Stomach (tissue), 9 donors: Measurements from ENCODE around the gene CAMKK1. TPM values are rescaled to one million over a fixed set of nuclear protein-coding genes. Genes with fewer than 3 reads are reported as not detected.

ENCODE experiments used
- DNase-seq, 2 donors: peaks; one replicate each; pipeline versions ENCODE4 v3.0.0 to v3.0.0-alpha.2; 2013 to 2019
- H3K27ac ChIP-seq, 5 donors: fragments of 200-600 bp in 4 of 5; sonication (generic) in 4 of 5; one replicate each; pipeline ENCODE4 v1.5.1; 2013 to 2019; ENCODE audit warnings: mild to moderate bottlenecking in 1 of 5, moderate library complexity in 1 of 5
- H3K27me3 ChIP-seq, 3 donors: fragments of 200-600 bp; sonication (generic); one replicate each; pipeline ENCODE4 v1.5.1; 2017 to 2019; ENCODE audit warnings: mixed run types in 1 of 3
- H3K36me3 ChIP-seq, 4 donors: fragments of 200-600 bp; sonication (generic); 1 replicate in 3 of 4; 2 replicates in 1 of 4; pipeline ENCODE4 v1.5.1; 2016 to 2019
- H3K4me1 ChIP-seq, 4 donors: fragments of 200-600 bp; sonication (generic); one replicate each; pipeline ENCODE4 v1.5.1; 2016 to 2019
- H3K4me3 ChIP-seq, 4 donors: fragments of 200-600 bp; sonication (generic) in 3 of 4; one replicate each; pipeline ENCODE4 v1.5.1; 2016 to 2019; ENCODE audit warnings: mild to moderate bottlenecking in 1 of 4
- H3K9me3 ChIP-seq, 4 donors: fragments of 200-600 bp; sonication (generic); one replicate each; pipeline ENCODE4 v1.5.1; 2016 to 2019
- EP300 ChIP-seq: sonication (generic); formaldehyde crosslinking; IDR thresholded peaks from one replicate; pipeline ENCODE4 v1.6.1; 2017; ENCODE audit warnings: antibody characterized with exemption
- POLR2A ChIP-seq, 4 donors: fragments of 450-650 bp; IDR thresholded peaks; one replicate each; pipeline ENCODE4 v1.6.1; 2016; ENCODE audit warnings: antibody characterized with exemption in 4 of 4, control low read depth in 2 of 4, mild to moderate bottlenecking in 1 of 4, moderate library complexity in 1 of 4
- POLR2AphosphoS5 ChIP-seq, 3 donors: sonication (generic); formaldehyde crosslinking; IDR thresholded peaks; one replicate each; pipeline ENCODE4 v1.6.1; 2016; ENCODE audit warnings: antibody characterized with exemption in 3 of 3
- WGBS, 5 donors: extraction: QIAGEN DNeasy Blood & Tissue Kit in 3 of 5; methylation state at CpG; one replicate each; pipeline versions ENCODE4 v1.1.5 to v1.1.7; 2013 to 2018; 5-methylcytosine and 5-hydroxymethylcytosine counted together
- intact Hi-C: fragments of 100-400 bp; cut with DNase I; formaldehyde crosslinking; loops from one replicate; pipeline ENCODE4 v1.15.1; 2023; ENCODE audit warnings: low total_unique reads
- polyA plus RNA-seq, 3 donors: library from polyadenylated mRNA; stranded (reverse); fragments of 200-250 nt; gene quantifications; one replicate each; pipeline ENCODE4 v1.2.3, GENCODE V29; 2013
- total RNA-seq, 5 donors: library from RNA; depleted of rRNA; stranded (reverse); fragments of >200 nt; gene quantifications; one replicate each; pipeline versions ENCODE4 v1.1.0 to v1.2.3, GENCODE V29; 2014 to 2016
- TF ChIP-seq, protein P1 (sequence below), 7 experiments: fragments of 450-650 bp in 4 of 7; fragments of 200-600 bp in 3 of 7; sonication (generic) in 3 of 7; IDR thresholded peaks; one replicate each; pipeline ENCODE4 v1.5.1; 2016 to 2019; ENCODE audit warnings: antibody characterized with exemption in 7 of 7, control low read depth in 2 of 7, mild to moderate bottlenecking in 1 of 7
- donor health status: healthy with polysubstance abuse.
- donor health status: Bipolar disorder and iron deficiency.
- donor health status: healthy.

The CAMKK1 gene
- total and polyA plus RNA-seq, 8 donors, result 0.58 to 15.1 (median 4.6) TPM

DNA sequence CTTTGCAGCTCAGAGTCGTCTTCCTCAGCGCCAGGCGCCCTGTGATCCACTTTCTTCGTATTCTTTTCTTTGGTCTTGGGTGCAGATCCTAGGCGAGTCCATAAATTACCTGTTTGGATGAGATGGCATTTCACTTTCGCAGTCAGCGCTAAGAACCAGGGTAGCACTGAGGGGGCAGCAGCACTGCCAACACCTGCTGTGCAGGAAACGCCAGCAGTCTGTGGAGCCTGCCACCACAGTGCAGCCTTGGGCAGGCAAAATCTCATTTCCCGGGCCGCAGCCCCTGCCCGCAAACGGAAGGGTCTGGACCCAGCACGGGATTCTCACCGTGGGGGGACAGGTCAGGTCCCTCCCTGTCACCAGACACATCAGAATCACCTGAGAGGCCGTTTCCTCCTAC lies 79.7 kb downstream of the CAMKK1 start:
- no peak for DNase-seq
- intact Hi-C loops, result no loop called here
- H3K27me3 ChIP-seq, result no peaks in the 10 kb centered on the region
- no peaks in the 10 kb centered on the region for H3K9me3 ChIP-seq
- no peaks in the 10 kb centered on the region for H3K4me1 ChIP-seq
- TF ChIP-seq EP300 (no peak), POLR2AphosphoS5 (IDR thresholded peaks at IDR 0.05) (no peak), POLR2A (IDR thresholded peaks at IDR 0.05) (no peak)
- TF ChIP-seq, protein P1, sequence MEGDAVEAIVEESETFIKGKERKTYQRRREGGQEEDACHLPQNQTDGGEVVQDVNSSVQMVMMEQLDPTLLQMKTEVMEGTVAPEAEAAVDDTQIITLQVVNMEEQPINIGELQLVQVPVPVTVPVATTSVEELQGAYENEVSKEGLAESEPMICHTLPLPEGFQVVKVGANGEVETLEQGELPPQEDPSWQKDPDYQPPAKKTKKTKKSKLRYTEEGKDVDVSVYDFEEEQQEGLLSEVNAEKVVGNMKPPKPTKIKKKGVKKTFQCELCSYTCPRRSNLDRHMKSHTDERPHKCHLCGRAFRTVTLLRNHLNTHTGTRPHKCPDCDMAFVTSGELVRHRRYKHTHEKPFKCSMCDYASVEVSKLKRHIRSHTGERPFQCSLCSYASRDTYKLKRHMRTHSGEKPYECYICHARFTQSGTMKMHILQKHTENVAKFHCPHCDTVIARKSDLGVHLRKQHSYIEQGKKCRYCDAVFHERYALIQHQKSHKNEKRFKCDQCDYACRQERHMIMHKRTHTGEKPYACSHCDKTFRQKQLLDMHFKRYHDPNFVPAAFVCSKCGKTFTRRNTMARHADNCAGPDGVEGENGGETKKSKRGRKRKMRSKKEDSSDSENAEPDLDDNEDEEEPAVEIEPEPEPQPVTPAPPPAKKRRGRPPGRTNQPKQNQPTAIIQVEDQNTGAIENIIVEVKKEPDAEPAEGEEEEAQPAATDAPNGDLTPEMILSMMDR (IDR thresholded peaks at IDR 0.05), result no peak
- H3K36me3 ChIP-seq, result peaks cover 74 to 100% (median 100%) of the 10 kb centered on the region in 4 donors
- H3K27ac ChIP-seq, result no peak overlapping the region
- no peak overlapping the region for H3K4me3 ChIP-seq
- 91 to 95% (median 94%) methylated on average over 15 of the region's 15 CpGs for WGBS, 5 donors

- peaks cover 75 to 100% (median 100%) of the 10 kb centered on the region in 4 donors for H3K36me3 ChIP-seq
- intact Hi-C loops, result no loop called here
Measured at GRCh38 chr17:3812771-3813170, 80.1 kb downstream of the CAMKK1 start.

DNA sequence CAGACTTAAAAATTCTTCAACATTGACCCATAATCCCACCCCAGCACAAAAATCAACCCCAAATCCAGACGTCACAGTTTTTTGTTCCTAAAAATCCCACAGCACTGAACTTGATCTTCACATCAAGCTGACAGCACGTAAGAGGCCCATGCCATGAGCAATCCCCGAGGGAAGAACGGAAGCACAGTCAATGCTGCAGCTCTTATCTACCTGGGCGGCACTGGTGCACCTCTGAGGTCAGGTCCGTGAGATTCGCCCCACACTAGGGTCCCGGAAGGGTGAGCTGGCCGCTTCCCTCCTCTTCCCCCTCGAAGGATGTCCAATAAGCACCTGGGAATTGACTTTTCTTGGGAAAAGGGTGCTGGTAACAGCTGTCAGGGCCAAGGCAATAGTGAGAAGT lies 80.6 kb downstream of the CAMKK1 start:
- H3K27me3 ChIP-seq, result no peaks in the 10 kb centered on the region
- 79 to 86% (median 84%) methylated on average over 10 of the region's 10 CpGs for WGBS, 5 donors
- no peaks in the 10 kb centered on the region for H3K9me3 ChIP-seq
- no peak for TF ChIP-seq POLR2A (IDR thresholded peaks at IDR 0.05)
- TF ChIP-seq POLR2AphosphoS5 (IDR thresholded peaks at IDR 0.05), result no peak
- no peak for TF ChIP-seq EP300
- TF ChIP-seq, protein P1 (IDR thresholded peaks at IDR 0.05), result no peak
- no peak overlapping the region for H3K4me3 ChIP-seq
- intact Hi-C loops, result no loop called here
- DNase-seq, result no peak
- no peak overlapping the region for H3K27ac ChIP-seq
- H3K4me1 ChIP-seq, result no peaks in the 10 kb centered on the region
- peaks cover 70 to 100% (median 100%) of the 10 kb centered on the region in 4 donors for H3K36me3 ChIP-seq

More at GRCh38 chr17:3812771-3813170, 80.1 kb downstream of the CAMKK1 start:
- Histone ChIP-seq H3K27ac (no peak overlapping the region), H3K4me1 (no peaks in the 10 kb centered on the region), H3K4me3 (no peak overlapping the region), H3K27me3 (no peaks in the 10 kb centered on the region), H3K9me3 (no peaks in the 10 kb centered on the region)
- 90 to 94% (median 92%) methylated on average over 12 of the region's 12 CpGs for WGBS, 5 donors
- DNase-seq, result no peak
- TF ChIP-seq, protein P1 (IDR thresholded peaks at IDR 0.05), result no peak
- no peak for TF ChIP-seq EP300
- TF ChIP-seq POLR2AphosphoS5 (IDR thresholded peaks at IDR 0.05), result no peak
- no peak for TF ChIP-seq POLR2A (IDR thresholded peaks at IDR 0.05)

Other genes with a start within 250 kb of the CAMKK1 start
- 100 to 1,000 TPM in 4 of 5 donors, 10 to 100 TPM in 1; 52.7 to 229 (median 108) TPM for gene TAX1BP3, start 224.5 kb downstream of the CAMKK1 start, total RNA-seq
- gene TAX1BP3, start 224.5 kb downstream of the CAMKK1 start, polyA plus RNA-seq, result 100 to 1,000 TPM; 114 to 267 (median 235) TPM
- 10 to 100 TPM in 2 of 5 donors, 1 to 10 TPM in 1, not detected in 2; 2.6 to 28.6 (median 19.1) TPM for gene EMC6, start 224.2 kb downstream of the CAMKK1 start, total RNA-seq
- gene EMC6, start 224.2 kb downstream of the CAMKK1 start, polyA plus RNA-seq, result 10 to 100 TPM; 60.2 to 75.6 (median 75.3) TPM
- gene P2RX5, start 196.9 kb downstream of the CAMKK1 start, total RNA-seq, result 10 to 100 TPM in 1 of 5 donors, 1 to 10 TPM in 3, not detected in 1; 3.7 to 37.5 (median 7.1) TPM
- 1 to 10 TPM in 2 of 3 donors, not detected in 1; 1.1 to 7.1 TPM for gene P2RX5, start 196.9 kb downstream of the CAMKK1 start, polyA plus RNA-seq
- under 1 TPM in 3 of 5 donors, not detected in 2; 0.55 to 0.89 (median 0.87) TPM for gene HASPIN, start 169.2 kb downstream of the CAMKK1 start, total RNA-seq
- gene HASPIN, start 169.2 kb downstream of the CAMKK1 start, polyA plus RNA-seq, result under 1 TPM in 2 of 3 donors, not detected in 1; 0.30 to 0.68 TPM
- 10 to 100 TPM in 3 of 5 donors, 1 to 10 TPM in 2; 4.5 to 39.4 (median 13.6) TPM for gene ITGAE, start 91.9 kb downstream of the CAMKK1 start, total RNA-seq
- 10 to 100 TPM; 36.9 to 66.8 (median 55.9) TPM for gene ITGAE, start 91.9 kb downstream of the CAMKK1 start, polyA plus RNA-seq
- 10 to 100 TPM in 4 of 5 donors, 1 to 10 TPM in 1; 7.6 to 40.6 (median 28.1) TPM for gene NCBP3, start 46.8 kb downstream of the CAMKK1 start, total RNA-seq
- 10 to 100 TPM in 2 of 3 donors, 1 to 10 TPM in 1; 8.6 to 31.0 (median 19.1) TPM for gene NCBP3, start 46.8 kb downstream of the CAMKK1 start, polyA plus RNA-seq
- 10 to 100 TPM in 1 of 5 donors, 1 to 10 TPM in 4; 2.4 to 13.4 (median 6.7) TPM for gene P2RX1, start 23.4 kb upstream of the CAMKK1 start, total RNA-seq
- gene P2RX1, start 23.4 kb upstream of the CAMKK1 start, polyA plus RNA-seq, result 1 to 10 TPM in 1 of 3 donors, under 1 TPM in 2; 0.75 to 2.4 (median 0.92) TPM
- gene ATP2A3, start 71.4 kb upstream of the CAMKK1 start, total RNA-seq, result 1,000 to 10,000 TPM in 1 of 5 donors, 100 to 1,000 TPM in 2, 10 to 100 TPM in 2; 49.4 to 1,069 (median 212) TPM
- 10 to 100 TPM; 10.4 to 16.1 (median 15.4) TPM for gene ATP2A3, start 71.4 kb upstream of the CAMKK1 start, polyA plus RNA-seq
- 100 to 1,000 TPM in 4 of 5 donors, 10 to 100 TPM in 1; 87.9 to 242 (median 171) TPM for gene ZZEF1, start 250.0 kb upstream of the CAMKK1 start, total RNA-seq
- gene ZZEF1, start 250.0 kb upstream of the CAMKK1 start, polyA plus RNA-seq, result 1 to 10 TPM; 4.4 to 6.6 (median 5.5) TPM